Panc1 (cell line): Measurements from ENCODE around the gene TBC1D7. TPM values are rescaled to one million over a fixed set of nuclear protein-coding genes. Genes with fewer than 3 reads are reported as not detected.
A peak's percentile ranks its signal among the peaks of the same experiment; 100 is the strongest.

Experiments
- ATAC-seq: fragments of 200-7000 bp; cut with Tn5 transposase; 2 replicates; pipeline ENCODE4 v1.9.1; 2020; ENCODE audit warnings: mild to moderate bottlenecking, moderate library complexity
- BruUV-seq: library from RNA; stranded (reverse); fragments of 400-500 nt; replicated peaks from 2 replicates; lab custom pipeline; 2021; lab: Mats Ljungman, UMichigan
- CTCF ChIA-PET: fragments of 300-600 bp; sonication (Branson Sonifier 250); formaldehyde crosslinking; loops from one replicate; lab custom pipeline; 2022; ENCODE audit warnings: antibody characterized with exemption; lab: Charles Lee
- POLR2A ChIA-PET: fragments of 300-600 bp; sonication (Branson Sonifier 250); formaldehyde crosslinking; loops from one replicate; lab custom pipeline; 2022; ENCODE audit warnings: antibody characterized with exemption; lab: Charles Lee
- DNase-seq: peaks from one replicate; pipeline ENCODE4 v3.0.0-alpha.2; 2010; ENCODE audit warnings: low read depth, low spot score
- H3K27ac ChIP-seq: 2 replicates; pipeline ENCODE4 v1.5.1; 2011; ENCODE audit warnings: mild to moderate bottlenecking, low read length, inconsistent platforms
- H3K27me3 ChIP-seq: fragments of 200-500 bp; sonication (Bioruptor generic); 2 replicates; pipeline ENCODE4 v1.6.0; 2014; ENCODE audit warnings: low read length, inconsistent platforms; ENCODE audit not compliant: control insufficient read depth, insufficient read depth
- H3K36me3 ChIP-seq: fragments of 200-500 bp; sonication (Bioruptor generic); 2 replicates; pipeline ENCODE4 v1.5.1; 2014; ENCODE audit warnings: inconsistent platforms, mild to moderate bottlenecking, low read length, moderate library complexity; ENCODE audit not compliant: control insufficient read depth, insufficient read depth
- H3K4me1 ChIP-seq: 2 replicates; pipeline ENCODE4 v1.5.1; 2011; ENCODE audit warnings: inconsistent platforms, mild to moderate bottlenecking, low read length, moderate library complexity; ENCODE audit not compliant: control insufficient read depth, insufficient read depth
- H3K4me3 ChIP-seq, 2 experiments: 2 replicates each; pipeline ENCODE4 v1.5.1; 2011 to 2012; ENCODE audit warnings: low read depth in 2 of 2, low read length in 2 of 2, mild to moderate bottlenecking in 2 of 2, inconsistent platforms in 1 of 2, moderate library complexity in 1 of 2
- H3K9me3 ChIP-seq: fragments of 200-500 bp; sonication (Bioruptor generic); 2 replicates; pipeline ENCODE4 v1.5.1; 2014; ENCODE audit warnings: low read depth, mild to moderate bottlenecking, inconsistent platforms, low read length, moderate library complexity; ENCODE audit not compliant: control insufficient read depth, insufficient read depth
- CTCF ChIP-seq: fragments of 450-650 bp; IDR thresholded peaks from 2 replicates; pipeline ENCODE4 v1.5.1; 2017; ENCODE audit warnings: mild to moderate bottlenecking
- POLR2AphosphoS5 ChIP-seq: IDR thresholded peaks from 2 replicates; pipeline ENCODE4 v1.6.1; 2012; ENCODE audit warnings: mild to moderate bottlenecking, low read depth, low read length, moderate library complexity
- SIN3A ChIP-seq: IDR thresholded peaks from 2 replicates; pipeline ENCODE4 v1.6.1; 2012; ENCODE audit warnings: low read depth, mild to moderate bottlenecking, low read length, moderate library complexity, borderline replicate concordance; ENCODE audit not compliant: insufficient read depth
- TCF7L2 ChIP-seq: IDR thresholded peaks from 2 replicates; pipeline ENCODE4 v1.6.1; 2011; ENCODE audit warnings: mild to moderate bottlenecking, low read depth, low read length, inconsistent platforms
- in situ Hi-C: cut with HindIII; loops from 2 replicates; pipeline ENCODE4 v1.10.0; 2016; ENCODE audit warnings: low sequenced_read_pairs, low pct_unique_long_range_greater_than_20kb
- intact Hi-C: fragments of 100-400 bp; cut with micrococcal nuclease; formaldehyde crosslinking; loops from one replicate; pipeline ENCODE4 v1.10.0; 2022; ENCODE audit not compliant: unreplicated experiment
- total RNA-seq: library from RNA; stranded (reverse); gene quantifications from one replicate; pipeline ENCODE4 v1.2.1, GENCODE V29; 2021; ENCODE audit not compliant: unreplicated experiment
- TF ChIP-seq, protein P1 (sequence below), 2 experiments: IDR thresholded peaks; 2 replicates each; pipeline ENCODE4 v1.6.1; 2011 to 2012; ENCODE audit warnings: low read depth in 2 of 2, control low read depth in 1 of 2, low read length in 1 of 2, mild to moderate bottlenecking in 1 of 2, moderate library complexity in 1 of 2; ENCODE audit not compliant: insufficient read depth in 1 of 2

The TBC1D7 gene
- total RNA-seq, 1 experiment from 2014 or later = 27.0 TPM

GRCh38 chr6:13302751-13303667 lies 25.3 kb downstream of the TBC1D7 start:
- ChIA-PET CTCF (no interaction called here), POLR2A (no interaction called here)
- Histone ChIP-seq H3K27me3 (no peaks in the 10 kb centered on the region), H3K9me3 (no peaks in the 10 kb centered on the region), H3K36me3 (peaks cover 12% of the 10 kb centered on the region), H3K27ac (no peak overlapping the region), H3K4me1 (no peaks in the 10 kb centered on the region), H3K4me3 (no peak overlapping the region)
- in situ Hi-C loops = no loop called here
- intact Hi-C loops = no loop called here
- ATAC-seq = no peak
- BruUV-seq = no TSS peak
- DNase-seq = peak; percentile 52
- TF ChIP-seq TCF7L2 = no peak

- Histone ChIP-seq H3K9me3 (no peaks in the 10 kb centered on the region), H3K36me3 (peaks cover 12% of the 10 kb centered on the region), H3K4me3 (no peak overlapping the region), H3K27ac (no peak overlapping the region), H3K27me3 (no peaks in the 10 kb centered on the region), H3K4me1 (no peaks in the 10 kb centered on the region)
- in situ Hi-C loops = no loop called here
- DNase-seq (no peak), ATAC-seq (no peak)
- intact Hi-C loops = no loop called here
- CTCF ChIA-PET = no interaction called here
- BruUV-seq = no TSS peak
- TF ChIP-seq CTCF = no peak
- no peak for TF ChIP-seq TCF7L2
- TF ChIP-seq POLR2AphosphoS5 = no peak
- TF ChIP-seq, protein P1, sequence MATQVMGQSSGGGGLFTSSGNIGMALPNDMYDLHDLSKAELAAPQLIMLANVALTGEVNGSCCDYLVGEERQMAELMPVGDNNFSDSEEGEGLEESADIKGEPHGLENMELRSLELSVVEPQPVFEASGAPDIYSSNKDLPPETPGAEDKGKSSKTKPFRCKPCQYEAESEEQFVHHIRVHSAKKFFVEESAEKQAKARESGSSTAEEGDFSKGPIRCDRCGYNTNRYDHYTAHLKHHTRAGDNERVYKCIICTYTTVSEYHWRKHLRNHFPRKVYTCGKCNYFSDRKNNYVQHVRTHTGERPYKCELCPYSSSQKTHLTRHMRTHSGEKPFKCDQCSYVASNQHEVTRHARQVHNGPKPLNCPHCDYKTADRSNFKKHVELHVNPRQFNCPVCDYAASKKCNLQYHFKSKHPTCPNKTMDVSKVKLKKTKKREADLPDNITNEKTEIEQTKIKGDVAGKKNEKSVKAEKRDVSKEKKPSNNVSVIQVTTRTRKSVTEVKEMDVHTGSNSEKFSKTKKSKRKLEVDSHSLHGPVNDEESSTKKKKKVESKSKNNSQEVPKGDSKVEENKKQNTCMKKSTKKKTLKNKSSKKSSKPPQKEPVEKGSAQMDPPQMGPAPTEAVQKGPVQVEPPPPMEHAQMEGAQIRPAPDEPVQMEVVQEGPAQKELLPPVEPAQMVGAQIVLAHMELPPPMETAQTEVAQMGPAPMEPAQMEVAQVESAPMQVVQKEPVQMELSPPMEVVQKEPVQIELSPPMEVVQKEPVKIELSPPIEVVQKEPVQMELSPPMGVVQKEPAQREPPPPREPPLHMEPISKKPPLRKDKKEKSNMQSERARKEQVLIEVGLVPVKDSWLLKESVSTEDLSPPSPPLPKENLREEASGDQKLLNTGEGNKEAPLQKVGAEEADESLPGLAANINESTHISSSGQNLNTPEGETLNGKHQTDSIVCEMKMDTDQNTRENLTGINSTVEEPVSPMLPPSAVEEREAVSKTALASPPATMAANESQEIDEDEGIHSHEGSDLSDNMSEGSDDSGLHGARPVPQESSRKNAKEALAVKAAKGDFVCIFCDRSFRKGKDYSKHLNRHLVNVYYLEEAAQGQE (IDR thresholded peaks at IDR 0.05; ENCODE audit: insufficient read depth in 1 of 2, low read depth in 2 of 2, low read length in 1 of 2) = no peak
- TF ChIP-seq SIN3A = no peak
- POLR2A ChIA-PET = no interaction called here
Observed at GRCh38 chr6:13302291-13302690, 26.0 kb downstream of the TBC1D7 start.
